A673 (cell line): ENCODE measurements around the gene DOCK4. TPM values are rescaled to one million over a fixed set of nuclear protein-coding genes. Genes with fewer than 3 reads are reported as not detected.

Experiments used
- BruUV-seq: library from RNA; stranded (reverse); fragments of 400-500 nt; replicated peaks from 2 replicates; lab custom pipeline; 2021; lab: Mats Ljungman, UMichigan
- CTCF ChIA-PET: fragments of 300-600 bp; sonication (Branson Sonifier 250); formaldehyde crosslinking; loops from one replicate; lab custom pipeline; 2022; ENCODE audit warnings: antibody characterized with exemption; lab: Charles Lee
- POLR2A ChIA-PET: fragments of 300-600 bp; sonication (Branson Sonifier 250); formaldehyde crosslinking; loops from one replicate; lab custom pipeline; 2022; ENCODE audit warnings: antibody characterized with exemption; ENCODE audit not compliant: low non-redundant PET; lab: Charles Lee
- DNase-seq: peaks from one replicate; pipeline ENCODE4 v3.0.0-alpha.2; 2015; ENCODE audit warnings: low spot score
- H3K27ac ChIP-seq: fragments of 200-600 bp; sonication (generic); 2 replicates; pipeline ENCODE4 v1.5.1; 2016; ENCODE audit warnings: mixed run types, low read depth, mild to moderate bottlenecking, mixed read lengths, antibody characterized with exemption, low read length; ENCODE audit not compliant: poor library complexity, severe bottlenecking
- H3K27me3 ChIP-seq: fragments of 200-600 bp; sonication (generic); replicated peaks from 2 replicates; pipeline ENCODE4 v1.6.1; 2017; ENCODE audit warnings: mixed run types, low read depth, mild to moderate bottlenecking, mixed read lengths, antibody characterized with exemption, low read length; ENCODE audit not compliant: insufficient read depth, poor library complexity
- H3K36me3 ChIP-seq: fragments of 200-600 bp; sonication (generic); 2 replicates; pipeline ENCODE4 v1.6.1; 2016; ENCODE audit warnings: mixed run types, mild to moderate bottlenecking, mixed read lengths, antibody characterized with exemption, low read length; ENCODE audit not compliant: insufficient read depth, poor library complexity, severe bottlenecking
- H3K4me1 ChIP-seq: fragments of 200-600 bp; sonication (generic); 2 replicates; pipeline ENCODE4 v1.6.1; 2017; ENCODE audit warnings: mixed run types, mild to moderate bottlenecking, mixed read lengths, antibody characterized with exemption, low read length; ENCODE audit not compliant: insufficient read depth, poor library complexity, severe bottlenecking
- H3K4me3 ChIP-seq: fragments of 200-600 bp; sonication (generic); 2 replicates; pipeline ENCODE4 v1.5.1; 2016; ENCODE audit warnings: low read depth, mixed run types, mild to moderate bottlenecking, mixed read lengths, low read length; ENCODE audit not compliant: poor library complexity, severe bottlenecking
- H3K9me3 ChIP-seq: fragments of 200-600 bp; sonication (generic); 2 replicates; pipeline ENCODE4 v1.6.1; 2016; ENCODE audit warnings: mixed run types, low read depth, mild to moderate bottlenecking, mixed read lengths, antibody characterized with exemption, low read length; ENCODE audit not compliant: poor library complexity, severe bottlenecking
- CTCF ChIP-seq: fragments of 300-800, 200-600 bp; sonication (generic); conservative IDR thresholded peaks from 2 replicates; pipeline ENCODE4 v1.5.1; 2017; ENCODE audit warnings: low read depth, mild to moderate bottlenecking, antibody characterized with exemption, low read length, moderate library complexity, mixed read lengths
- EZH2 ChIP-seq: fragments of 200-600 bp; sonication (generic); IDR thresholded peaks from 2 replicates; pipeline ENCODE4 v1.6.1; 2017; ENCODE audit warnings: borderline replicate concordance, low read depth, mild to moderate bottlenecking, mixed read lengths, antibody characterized with exemption, low read length; ENCODE audit not compliant: poor library complexity, severe bottlenecking
- intact Hi-C: fragments of 100-400 bp; cut with micrococcal nuclease; formaldehyde crosslinking; loops from one replicate; pipeline ENCODE4 v1.10.0; 2022; ENCODE audit not compliant: unreplicated experiment
- total RNA-seq: library from RNA; stranded (reverse); gene quantifications from 2 replicates; pipeline ENCODE4 v1.2.3, GENCODE V29; 2021

The DOCK4 gene
- total RNA-seq, 1 experiment from 2014 or later = 28.5 TPM

- Histone ChIP-seq H3K27me3 (no peaks in the 10 kb centered on the region), H3K4me1 (no peaks in the 10 kb centered on the region), H3K27ac (no peak overlapping the region), H3K36me3 (no peaks in the 10 kb centered on the region), H3K4me3 (no peak overlapping the region), H3K9me3 (no peaks in the 10 kb centered on the region)
- no peak for DNase-seq
- no peak for TF ChIP-seq EZH2
- no peak for TF ChIP-seq CTCF
- POLR2A ChIA-PET = no interaction called here
- intact Hi-C loops = no loop called here
- no TSS peak for BruUV-seq
- CTCF ChIA-PET = no interaction called here
Observed at GRCh38 chr7:111927353-111928019, 278.7 kb downstream of the DOCK4 start.

- DNase-seq = no peak
- intact Hi-C loops = no loop called here
- no peaks in the 10 kb centered on the region for H3K36me3 ChIP-seq
- CTCF ChIA-PET = no interaction called here
- H3K27ac ChIP-seq = no peak overlapping the region
- H3K27me3 ChIP-seq = no peaks in the 10 kb centered on the region
- POLR2A ChIA-PET = no interaction called here
- H3K4me1 ChIP-seq = no peaks in the 10 kb centered on the region
- no TSS peak for BruUV-seq
- no peak overlapping the region for H3K4me3 ChIP-seq
- no peaks in the 10 kb centered on the region for H3K9me3 ChIP-seq
- no peak for TF ChIP-seq CTCF
- no peak for TF ChIP-seq EZH2
Observed at GRCh38 chr7:111920329-111920728, 285.9 kb downstream of the DOCK4 start.

GRCh38 chr7:111919631-111920179, 286.5 kb downstream of the DOCK4 start:
- BruUV-seq = no TSS peak
- ChIA-PET CTCF (no interaction called here), POLR2A (no interaction called here)
- Histone ChIP-seq H3K36me3 (no peaks in the 10 kb centered on the region), H3K4me1 (no peaks in the 10 kb centered on the region), H3K27ac (no peak overlapping the region), H3K9me3 (no peaks in the 10 kb centered on the region), H3K4me3 (no peak overlapping the region), H3K27me3 (no peaks in the 10 kb centered on the region)
- no peak for TF ChIP-seq CTCF
- no peak for TF ChIP-seq EZH2
- intact Hi-C loops = no loop called here
- no peak for DNase-seq
